Body of pancreas (tissue), 4 donors: ENCODE measurements around the gene C12orf60. TPM values are rescaled to one million over a fixed set of nuclear protein-coding genes. Genes with fewer than 3 reads are reported as not detected.

ENCODE experiments used
- ATAC-seq: fragments of 150-250 bp; one replicate; pipeline ENCODE4 v1.9.1; 2016
- DNase-seq, 4 donors: peaks; one replicate each; pipeline ENCODE4 v3.0.0-alpha.2; 2019
- H3K27ac ChIP-seq, 4 donors: fragments of 200-600 bp; sonication (generic); 1 replicate in 3 of 4; 2 replicates in 1 of 4; pipeline versions ENCODE4 v1.5.1 to v1.6.1; 2016 to 2019; ENCODE audit warnings: mild to moderate bottlenecking in 1 of 4, mixed read lengths in 1 of 4, moderate library complexity in 1 of 4
- H3K27me3 ChIP-seq, 2 donors: fragments of 200-600 bp; sonication (generic); one replicate each; pipeline ENCODE4 v1.6.0; 2016; ENCODE audit warnings: mild to moderate bottlenecking in 1 of 2
- H3K36me3 ChIP-seq, 2 donors: fragments of 200-600 bp; sonication (generic); replicated peaks in 1 of 2; 2 replicates each; pipeline ENCODE4 v1.5.1; 2016; ENCODE audit warnings: low read depth in 2 of 2; ENCODE audit not compliant: insufficient read depth in 1 of 2
- H3K4me1 ChIP-seq: fragments of 200-600 bp; sonication (generic); one replicate; pipeline ENCODE4 v1.6.0; 2016
- H3K4me3 ChIP-seq, 2 donors: fragments of 200-600 bp; sonication (generic); 1 replicate in 1 of 2; 2 replicates in 1 of 2; pipeline ENCODE4 v1.5.1; 2016 to 2019
- H3K9me3 ChIP-seq, 3 donors: fragments of 200-600 bp; sonication (generic); 1 replicate in 2 of 3; 2 replicates in 1 of 3; pipeline ENCODE4 v1.5.1; 2016
- POLR2A ChIP-seq, 3 donors: fragments of 450-650 bp; IDR thresholded peaks; one replicate each; pipeline ENCODE4 v1.6.1; 2016; ENCODE audit warnings: antibody characterized with exemption in 3 of 3, mild to moderate bottlenecking in 2 of 3
- WGBS, 2 donors: methylation state at CpG; one replicate each; pipeline ENCODE4 v1.1.5; 2017; 5-methylcytosine and 5-hydroxymethylcytosine counted together
- intact Hi-C: fragments of 100-400 bp; cut with DNase I; formaldehyde crosslinking; loops from one replicate; pipeline ENCODE4 v1.15.1; 2023
- total RNA-seq, 2 donors: library from RNA; depleted of rRNA; stranded (reverse); fragments of >200 nt; gene quantifications; one replicate each; pipeline ENCODE4 v1.1.0, GENCODE V29; 2016
- TF ChIP-seq, protein P1 (sequence below), 7 experiments: fragments of 450-650 bp in 4 of 7; fragments of 200-600 bp in 3 of 7; sonication (generic) in 3 of 7; IDR thresholded peaks; one replicate each; pipeline ENCODE4 v1.5.1; 2016 to 2019; ENCODE audit warnings: antibody characterized with exemption in 7 of 7

The C12orf60 gene
- total RNA-seq, 2 donors from 2014 or later: 1.8 TPM; not detected in 1

DNA sequence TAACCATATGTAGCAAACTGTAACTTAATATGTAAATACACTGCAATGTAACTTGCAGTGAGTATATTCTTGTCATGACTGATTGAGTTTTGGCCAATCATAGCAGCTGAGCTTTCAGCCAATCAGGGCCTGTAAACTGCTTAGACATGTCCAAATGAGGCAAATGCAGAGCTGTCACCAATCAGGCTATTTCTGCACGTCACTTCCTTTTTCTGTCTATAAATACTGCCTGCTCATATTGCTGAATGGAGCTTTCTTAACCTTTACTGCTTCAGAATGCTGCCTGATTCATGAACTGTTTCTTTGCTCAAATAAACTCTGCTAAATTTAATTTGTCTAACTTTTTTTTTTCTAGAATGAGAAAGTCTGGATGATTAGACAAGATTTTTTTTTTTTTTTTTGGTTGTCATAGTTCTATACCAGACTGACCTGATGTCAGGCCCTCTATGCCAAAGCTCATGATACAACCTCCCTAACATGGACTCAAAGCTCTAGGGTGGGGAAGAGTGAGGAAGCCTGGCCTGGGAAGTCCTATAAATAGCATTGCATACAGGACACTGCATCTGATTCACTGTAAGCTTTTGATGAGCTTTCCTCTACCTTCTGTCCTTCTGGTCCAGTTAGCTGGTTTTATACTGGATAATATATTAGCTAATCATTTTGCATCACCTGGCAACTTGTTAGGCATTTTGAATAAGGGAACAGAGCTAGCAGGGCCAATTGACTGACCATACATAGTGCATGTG lies 70.1 kb downstream of the C12orf60 start:
- Histone ChIP-seq H3K36me3 (no peaks in the 10 kb centered on the region), H3K4me3 (no peak overlapping the region), H3K27me3 (no peaks in the 10 kb centered on the region), H3K27ac (no peak overlapping the region), H3K9me3 (no peaks in the 10 kb centered on the region), H3K4me1 (no peaks in the 10 kb centered on the region)
- DNase-seq: no peak
- 61 to 63% methylated on average over 1 of the region's 1 CpG for WGBS, 2 donors
- intact Hi-C loops: no loop called here
- ATAC-seq: no peak
- TF ChIP-seq, protein P1, sequence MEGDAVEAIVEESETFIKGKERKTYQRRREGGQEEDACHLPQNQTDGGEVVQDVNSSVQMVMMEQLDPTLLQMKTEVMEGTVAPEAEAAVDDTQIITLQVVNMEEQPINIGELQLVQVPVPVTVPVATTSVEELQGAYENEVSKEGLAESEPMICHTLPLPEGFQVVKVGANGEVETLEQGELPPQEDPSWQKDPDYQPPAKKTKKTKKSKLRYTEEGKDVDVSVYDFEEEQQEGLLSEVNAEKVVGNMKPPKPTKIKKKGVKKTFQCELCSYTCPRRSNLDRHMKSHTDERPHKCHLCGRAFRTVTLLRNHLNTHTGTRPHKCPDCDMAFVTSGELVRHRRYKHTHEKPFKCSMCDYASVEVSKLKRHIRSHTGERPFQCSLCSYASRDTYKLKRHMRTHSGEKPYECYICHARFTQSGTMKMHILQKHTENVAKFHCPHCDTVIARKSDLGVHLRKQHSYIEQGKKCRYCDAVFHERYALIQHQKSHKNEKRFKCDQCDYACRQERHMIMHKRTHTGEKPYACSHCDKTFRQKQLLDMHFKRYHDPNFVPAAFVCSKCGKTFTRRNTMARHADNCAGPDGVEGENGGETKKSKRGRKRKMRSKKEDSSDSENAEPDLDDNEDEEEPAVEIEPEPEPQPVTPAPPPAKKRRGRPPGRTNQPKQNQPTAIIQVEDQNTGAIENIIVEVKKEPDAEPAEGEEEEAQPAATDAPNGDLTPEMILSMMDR (IDR thresholded peaks at IDR 0.05): no peak
- no peak for TF ChIP-seq POLR2A (IDR thresholded peaks at IDR 0.05)

Other genes with a start within 250 kb of the C12orf60 start
- 10 to 100 TPM in 1 of 2 donors, 1 to 10 TPM in 1; 4.6 to 14.5 TPM for gene PLBD1, start 235.8 kb upstream of the C12orf60 start, total RNA-seq
- gene GUCY2C, start 107.1 kb upstream of the C12orf60 start, total RNA-seq: not detected
- gene WBP11, start 192 bp upstream of the C12orf60 start, total RNA-seq: 10 to 100 TPM in 1 of 2 donors, 1 to 10 TPM in 1; 8.6 to 14.8 TPM
- 1 to 10 TPM; 1.3 to 4.3 TPM for gene SMCO3, start 10.5 kb downstream of the C12orf60 start, total RNA-seq
- 1 to 10 TPM; 1.3 to 3.1 TPM for gene ART4, start 39.9 kb downstream of the C12orf60 start, total RNA-seq
- 100 to 1,000 TPM; 162 to 228 TPM for gene MGP, start 82.2 kb downstream of the C12orf60 start, total RNA-seq
- 100 to 1,000 TPM in 1 of 2 donors, 10 to 100 TPM in 1; 79.1 to 131 TPM for gene ERP27, start 134.9 kb downstream of the C12orf60 start, total RNA-seq
- 10 to 100 TPM; 19.8 to 36.6 TPM for gene ARHGDIB, start 157.9 kb downstream of the C12orf60 start, total RNA-seq
- not detected for gene PDE6H, start 169.4 kb downstream of the C12orf60 start, total RNA-seq